Left colon (tissue), 2 donors: ENCODE data around the gene FAM3C. TPM values are rescaled to one million over a fixed set of nuclear protein-coding genes. Genes with fewer than 3 reads are reported as not detected.

ENCODE experiments used
- ATAC-seq: fragments of 200-7000 bp; cut with Tn5 transposase; one replicate; pipeline ENCODE4 v1.9.1; 2020; ENCODE audit warnings: mild to moderate bottlenecking, moderate library complexity
- DNase-seq, 2 donors: peaks; one replicate each; pipeline ENCODE4 v3.0.0-alpha.2; 2020
- intact Hi-C, 2 donors: fragments of 100-400 bp; cut with DNase I in 1 of 2; cut with micrococcal nuclease in 1 of 2; formaldehyde crosslinking; loops; one replicate each; pipeline versions ENCODE4 v1.11.2 to v1.14.0; 2022; cut with DNase I, micrococcal nuclease
- total RNA-seq, 2 donors: library from RNA; stranded (reverse); fragmentation: NEBNext Ultra II Directional; extraction: Animal tissue kit (Norgen Biotek cat#: 25700); gene quantifications; one replicate each; pipeline ENCODE4 v1.2.1, GENCODE V29; 2021
- donor health status: DM: no; HTN: no; CAD: no.
- donor health status: DM: yes; HTN: yes; CAD: no.

Gene FAM3C
- total RNA-seq, 2 donors from 2014 or later: 46.4 to 51.7 TPM

DNA sequence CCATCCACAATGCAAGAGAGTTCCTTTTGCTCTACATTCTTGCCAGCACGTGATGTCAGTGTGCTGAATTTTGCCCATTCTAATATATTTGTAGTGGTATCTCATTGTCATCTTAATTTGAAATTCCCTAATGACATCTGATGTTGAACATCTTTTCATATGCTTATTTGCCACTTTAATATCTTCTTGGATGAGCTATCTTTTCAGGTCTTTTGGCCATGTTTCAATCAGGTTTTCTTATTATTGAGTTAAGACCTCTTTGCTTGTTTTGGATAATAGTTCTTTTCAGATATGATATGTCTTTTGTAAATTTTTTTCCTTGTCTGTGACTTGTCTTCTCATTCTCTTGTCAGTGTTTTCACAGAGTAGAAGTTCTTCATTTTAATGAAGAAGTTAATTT lies 20.4 kb upstream of the FAM3C start:
- no peak for ATAC-seq

DNA sequence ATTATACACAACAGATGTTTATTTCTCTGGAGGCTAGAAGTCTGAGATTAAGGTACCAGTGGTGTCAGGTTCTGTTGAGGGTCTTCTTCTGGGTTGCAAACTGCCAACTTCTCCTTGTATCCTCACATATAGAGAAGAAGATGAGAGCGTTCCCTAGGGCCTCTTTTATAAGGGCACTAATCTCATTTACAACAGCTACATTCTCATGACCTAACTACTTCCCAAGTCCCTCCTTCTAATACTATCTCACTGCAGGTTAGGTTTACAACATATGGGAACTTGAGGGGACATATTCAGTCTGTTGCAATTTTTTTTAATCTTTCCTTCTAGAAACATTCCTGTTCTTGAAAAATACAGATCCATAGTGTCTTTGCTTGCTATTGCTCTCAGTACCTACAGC lies 18.3 kb upstream of the FAM3C start:
- intact Hi-C loops: no loop called here
- ATAC-seq: peak; percentile 87
- DNase-seq: no peak

More for the DNA sequence above, 20.4 kb upstream of the FAM3C start:
- intact Hi-C loops: no loop called here
- DNase-seq: no peak

DNA sequence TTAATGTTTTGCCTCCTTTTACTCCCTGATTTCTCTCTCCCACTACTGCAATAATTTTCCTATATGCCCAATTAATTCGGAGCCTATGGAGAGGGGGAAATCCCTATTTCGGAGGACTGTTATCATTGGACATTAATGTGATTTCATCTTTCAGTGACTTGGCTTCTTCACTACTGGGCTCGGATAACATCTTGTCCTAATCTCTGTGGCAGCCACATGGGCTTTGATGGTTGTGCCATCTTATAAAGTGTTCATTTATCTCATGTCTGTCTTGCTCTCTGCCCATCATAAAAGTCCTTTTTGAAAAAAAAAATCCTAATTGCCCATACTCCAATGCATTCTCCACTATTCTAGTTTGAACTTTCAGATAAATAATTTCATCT lies 15.5 kb upstream of the FAM3C start:
- intact Hi-C loops: no loop called here
- DNase-seq (no peak), ATAC-seq (no peak)

DNA sequence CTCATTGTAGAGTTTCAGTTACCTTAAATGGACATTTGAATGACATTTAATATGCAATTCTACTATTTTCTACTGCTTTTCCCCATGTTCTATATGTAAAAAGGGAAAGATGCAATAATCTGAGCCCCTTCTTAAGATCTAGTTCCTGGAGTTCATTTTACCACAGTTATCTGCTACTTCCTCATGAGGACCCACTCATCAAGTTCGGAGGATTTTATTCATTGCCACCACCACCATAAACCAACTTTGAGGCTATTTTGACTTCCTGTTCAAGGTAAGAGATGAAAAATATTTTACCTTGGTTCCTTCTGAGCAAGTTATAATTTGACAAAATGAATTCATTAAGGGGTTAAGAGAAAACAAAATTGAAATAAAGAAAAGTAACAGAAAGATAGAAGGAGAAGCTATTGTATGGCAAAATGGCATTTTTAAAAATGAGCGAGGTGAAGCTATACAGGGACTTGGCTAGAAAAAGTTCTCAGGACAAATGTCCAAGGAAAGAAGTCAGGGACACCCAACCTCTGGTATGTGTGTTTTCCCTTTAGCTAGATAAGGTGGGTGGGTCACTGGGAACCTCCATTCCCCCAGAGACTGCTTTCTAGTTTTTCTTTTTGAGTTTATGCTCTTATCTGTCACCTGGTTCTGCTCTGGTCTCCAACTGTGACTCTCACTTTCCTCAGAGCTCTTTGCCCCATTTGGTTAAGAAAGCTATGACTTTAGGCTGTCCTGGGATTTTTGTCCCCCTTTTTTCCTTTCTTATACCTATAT lies 14.9 kb upstream of the FAM3C start:
- DNase-seq: no peak
- no peak for ATAC-seq

DNA sequence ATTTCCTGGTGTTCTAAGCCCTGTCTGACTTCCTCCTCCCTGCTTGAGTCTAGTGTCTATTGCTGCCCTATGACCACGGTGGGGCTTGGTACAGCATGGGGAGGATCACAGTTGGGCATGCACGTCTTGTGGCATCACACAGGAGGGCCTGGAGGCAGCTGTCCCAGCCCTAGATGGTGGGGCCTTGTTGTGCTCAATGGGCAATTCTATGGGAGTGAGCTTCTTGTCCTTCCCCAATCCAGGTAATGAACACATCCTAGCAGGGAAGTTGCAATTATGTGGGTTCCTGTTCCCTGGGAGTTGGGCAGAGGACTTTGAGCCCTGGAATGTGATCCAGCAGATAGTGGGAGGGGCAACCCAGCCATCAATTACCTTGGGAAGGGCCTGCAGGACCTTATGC lies 10.8 kb upstream of the FAM3C start:
- ATAC-seq: peak; percentile 97
- intact Hi-C loops: no loop called here
- DNase-seq: peak; percentile 40 to 50

More for the DNA sequence above, 14.9 kb upstream of the FAM3C start:
- intact Hi-C loops: no loop called here

DNA sequence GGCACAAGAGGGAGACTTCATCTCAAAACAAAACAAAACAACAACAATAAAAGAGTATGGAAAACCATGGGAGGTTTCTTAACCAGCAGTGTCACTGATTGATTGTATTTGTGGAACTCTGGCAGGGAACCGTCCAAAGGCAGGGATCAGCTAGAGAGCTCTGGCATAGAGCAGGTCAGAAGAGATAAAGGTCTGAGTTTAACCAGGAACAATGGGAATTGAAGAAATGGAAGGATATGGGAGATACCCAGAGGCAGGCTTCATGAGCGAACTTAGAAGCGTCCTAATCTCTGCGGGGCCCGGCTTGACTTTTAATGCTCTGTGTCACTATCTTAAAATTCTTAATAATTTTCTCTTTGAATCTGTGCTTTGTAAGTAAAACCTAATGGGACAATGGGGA lies 10.4 kb upstream of the FAM3C start:
- ATAC-seq (no peak), DNase-seq (no peak)
- intact Hi-C loops: no loop called here

DNA sequence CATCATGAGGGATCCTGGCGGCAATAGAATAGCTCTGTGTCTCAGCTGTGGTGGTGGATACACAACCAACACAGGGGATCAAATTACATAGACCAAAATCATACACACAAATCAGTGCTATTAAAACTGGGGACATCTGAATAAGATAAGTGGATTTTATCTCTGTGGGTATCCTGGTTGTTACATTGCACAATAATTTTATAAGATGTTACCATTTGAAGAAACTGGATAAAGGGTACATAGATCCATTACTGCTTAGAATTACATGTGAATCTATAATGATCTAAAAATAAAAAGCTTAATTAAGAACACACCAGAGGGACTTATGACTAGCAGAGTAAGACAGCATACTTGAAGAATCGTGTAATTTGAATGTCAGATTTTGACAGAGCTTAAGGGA lies 8.2 kb upstream of the FAM3C start:
- ATAC-seq (no peak), DNase-seq (no peak)
- intact Hi-C loops: no loop called here

DNA sequence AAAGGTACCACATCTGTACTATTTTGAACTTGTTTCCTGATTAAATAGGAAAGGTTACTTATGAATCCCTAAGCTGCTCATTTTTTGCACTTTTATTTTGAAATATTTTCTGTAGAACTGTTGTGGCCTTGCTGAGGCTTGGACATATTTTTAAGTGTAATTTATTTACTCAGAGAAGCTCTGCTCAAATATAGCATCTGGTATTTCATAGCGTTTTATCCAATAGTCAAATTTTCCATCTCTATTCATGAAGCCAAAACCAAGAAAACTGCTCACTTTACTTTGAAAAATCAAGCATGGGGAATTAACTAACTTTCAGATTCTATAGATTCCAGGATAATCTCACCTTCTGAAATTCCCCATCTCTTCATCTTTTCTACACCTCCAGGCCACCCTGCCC lies 6.6 kb upstream of the FAM3C start:
- no peak for ATAC-seq
- intact Hi-C loops: no loop called here
- no peak for DNase-seq

DNA sequence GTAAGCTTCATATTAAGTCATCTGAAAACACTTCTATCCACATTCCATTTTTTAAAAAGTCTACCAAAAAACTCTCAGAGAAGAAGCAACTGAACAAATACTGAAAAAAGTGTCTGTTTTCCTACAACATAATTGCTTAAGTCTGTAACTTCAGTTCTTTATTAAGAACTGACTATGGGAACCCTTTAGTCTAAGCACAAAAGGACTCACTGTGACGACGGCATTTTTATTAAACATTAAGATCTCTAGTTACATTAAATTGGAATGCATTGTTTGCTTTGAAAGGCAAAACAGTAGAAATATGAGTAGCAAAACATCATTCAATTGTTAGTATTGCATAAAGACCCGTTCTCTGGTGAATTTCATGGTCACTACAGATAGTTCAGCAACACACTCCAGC lies 5.8 kb upstream of the FAM3C start:
- ATAC-seq (no peak), DNase-seq (no peak)
- intact Hi-C loops: no loop called here

DNA sequence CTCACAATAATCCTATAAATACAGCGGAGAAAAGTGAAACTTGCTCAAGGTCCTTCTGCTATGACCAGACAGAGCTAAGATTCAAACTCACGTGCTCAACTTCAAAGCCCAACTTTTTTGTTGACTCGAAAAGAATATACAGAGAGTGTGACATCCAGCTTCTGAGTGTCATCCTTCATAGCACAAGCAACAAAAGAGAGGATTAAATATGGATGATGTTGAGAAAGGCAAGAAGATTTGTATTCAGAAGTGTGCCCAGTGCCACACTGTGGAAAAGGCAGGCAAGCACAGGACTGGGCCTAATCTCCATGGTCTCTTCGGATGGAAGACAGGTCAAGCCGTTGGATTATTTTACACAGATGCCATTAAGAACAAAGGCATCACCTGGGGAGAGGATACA lies 2.1 kb upstream of the FAM3C start:
- DNase-seq (no peak), ATAC-seq (no peak)
- intact Hi-C loops: no loop called here

DNA sequence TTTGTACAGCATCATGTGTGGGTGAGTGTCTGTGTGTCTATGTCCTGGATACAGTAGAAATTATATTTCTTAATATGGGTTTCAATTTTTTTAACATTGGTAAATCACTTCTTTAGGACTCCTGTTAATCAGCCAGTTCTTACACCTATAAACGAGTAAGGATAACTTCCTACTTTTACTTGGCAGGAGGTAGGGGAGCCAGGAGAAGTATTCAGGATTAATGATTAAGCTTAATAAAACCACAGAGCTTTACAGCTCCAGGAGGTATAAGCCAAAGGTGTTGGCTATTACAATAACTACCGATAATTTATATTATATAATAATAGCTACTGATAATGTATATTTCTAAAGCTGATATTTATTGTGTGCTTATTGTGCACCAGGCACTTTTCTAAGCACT lies 1.7 kb upstream of the FAM3C start:
- intact Hi-C loops: no loop called here
- peak; percentile 34 for ATAC-seq
- no peak for DNase-seq

DNA sequence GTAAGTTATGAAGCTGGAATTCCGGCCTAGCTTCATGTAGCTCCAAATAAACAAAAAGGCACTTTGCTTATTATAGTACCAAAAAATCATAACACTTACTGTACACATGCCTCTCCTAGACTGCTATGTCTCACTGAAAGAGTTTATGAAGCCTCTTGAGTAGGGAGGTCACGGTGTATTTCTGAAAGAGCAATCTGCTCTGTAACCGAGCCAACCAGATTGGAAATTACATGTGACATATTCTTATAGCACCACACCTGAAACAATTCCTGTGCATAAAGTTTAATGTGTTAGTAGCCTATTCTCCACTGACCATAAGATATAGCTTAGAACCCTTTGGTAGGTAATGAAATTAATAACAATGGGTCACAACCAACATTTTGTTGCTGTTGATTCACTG lies 1.3 kb upstream of the FAM3C start:
- DNase-seq (no peak), ATAC-seq (peak; percentile 64)
- intact Hi-C loops: no loop called here

DNA sequence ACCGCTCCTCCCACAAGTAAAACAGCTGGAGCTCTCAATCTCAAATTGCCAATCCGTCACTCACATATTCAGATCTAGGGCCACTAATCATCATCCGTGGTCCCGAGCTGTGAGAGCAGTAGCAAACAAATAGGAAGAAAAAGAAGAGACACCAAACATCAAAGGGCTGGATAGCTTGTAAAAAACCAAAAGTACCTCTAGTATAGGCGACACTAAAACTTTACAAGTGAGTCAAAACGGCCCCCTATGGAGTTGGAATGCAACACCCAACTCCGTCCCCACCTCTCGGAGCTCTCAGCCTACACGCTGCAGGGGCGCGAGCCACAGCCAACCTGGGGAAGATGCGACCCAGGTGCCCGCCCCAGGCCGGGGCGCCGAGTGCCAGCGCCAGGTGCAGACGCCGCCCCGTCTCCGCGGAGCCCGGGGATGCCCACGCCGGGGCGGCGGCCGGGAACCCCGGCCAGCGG lies 581 bp downstream of the FAM3C start:
- peak; percentile 40 for ATAC-seq
- peak; percentile 39 to 50 for DNase-seq
- intact Hi-C loops: no loop called here

DNA sequence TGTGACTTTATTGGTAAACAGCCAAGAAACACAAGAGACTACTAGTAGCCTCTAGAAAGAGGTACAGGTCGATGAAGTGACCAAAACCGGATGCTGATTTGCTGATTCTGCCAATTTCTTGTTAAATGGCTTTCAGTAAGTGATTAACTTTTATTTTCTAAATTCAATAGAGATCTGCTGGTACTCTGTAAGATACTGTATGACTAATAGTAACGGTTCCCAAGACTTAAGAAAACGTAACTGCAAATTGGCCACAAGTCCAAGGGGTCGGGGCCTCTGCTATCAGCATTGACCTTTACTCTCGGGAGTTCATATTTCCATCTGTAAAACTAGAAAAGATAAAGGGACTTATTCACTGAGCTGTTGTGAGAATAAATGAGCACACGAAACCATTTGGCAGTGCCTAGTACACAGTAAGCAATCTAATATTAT lies 1.4 kb downstream of the FAM3C start:
- ATAC-seq (no peak), DNase-seq (no peak)
- intact Hi-C loops: no loop called here

DNA sequence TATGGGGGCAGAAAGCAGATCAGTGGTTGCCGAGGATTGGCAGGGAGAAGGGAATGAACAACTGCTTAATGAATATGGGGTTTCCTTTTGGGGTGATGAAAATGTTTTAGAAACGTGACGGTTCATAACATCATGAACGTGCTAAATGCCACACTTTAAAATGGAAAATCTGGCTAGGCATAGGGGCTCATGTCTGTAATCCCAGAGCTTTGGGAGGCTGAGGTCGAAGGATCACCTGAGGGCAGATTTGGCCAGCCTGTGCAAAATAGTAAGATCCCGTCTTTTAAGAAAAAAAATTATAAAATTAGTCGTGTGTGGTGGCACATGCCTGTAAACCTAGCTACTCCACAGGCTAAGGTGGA lies 3.1 kb downstream of the FAM3C start:
- ATAC-seq (no peak), DNase-seq (no peak)
- intact Hi-C loops: no loop called here

DNA sequence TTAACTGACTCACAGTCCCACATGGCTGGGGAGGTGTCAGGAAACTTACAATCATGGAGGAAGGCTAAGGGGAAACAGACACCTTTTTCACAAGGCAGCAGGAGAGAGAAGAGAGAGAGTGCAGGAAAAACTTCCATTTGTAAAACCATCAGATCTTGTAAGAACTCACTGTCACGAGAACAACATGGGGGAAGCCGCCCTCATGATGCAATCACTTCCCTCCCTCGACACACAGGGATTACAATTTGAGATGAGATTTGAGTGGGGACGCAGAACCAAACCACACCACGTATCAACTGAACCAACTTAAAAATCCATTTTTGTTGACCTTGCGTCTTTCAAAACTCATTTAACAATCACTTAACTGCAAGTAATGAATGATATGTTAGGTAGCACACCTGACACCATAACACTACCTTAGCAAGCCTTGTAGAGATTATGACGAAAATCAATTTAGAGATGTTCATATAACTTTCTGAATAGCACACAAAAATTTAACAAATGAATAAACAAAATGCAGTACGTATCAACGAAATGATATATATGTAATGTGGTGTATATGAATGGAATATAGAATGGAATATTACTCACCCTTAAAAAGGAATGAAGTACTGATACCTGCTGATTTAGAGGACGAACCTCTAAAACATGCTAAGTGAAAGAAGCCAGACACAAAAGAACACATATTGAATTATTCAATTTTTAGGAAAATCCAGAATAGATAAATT lies 3.7 kb downstream of the FAM3C start:
- DNase-seq (no peak), ATAC-seq (no peak)
- intact Hi-C loops: no loop called here

DNA sequence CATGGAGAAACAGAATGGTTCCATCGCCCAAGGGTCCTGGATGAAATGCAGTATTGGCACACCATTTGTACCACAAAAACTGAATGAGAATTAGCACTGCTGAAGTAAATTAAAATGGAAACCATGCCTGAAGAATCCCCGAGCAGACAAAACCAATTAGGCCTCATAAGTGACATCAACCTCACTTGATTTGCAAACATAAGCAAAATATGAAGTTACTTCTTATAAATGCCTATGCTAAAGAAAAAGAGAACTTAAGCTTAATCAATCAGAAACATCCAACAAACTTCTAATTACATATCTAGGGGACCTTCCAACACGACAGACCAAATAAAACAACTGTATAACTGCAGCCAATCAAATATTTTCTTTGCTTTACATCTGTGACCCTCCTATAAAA lies 4.4 kb downstream of the FAM3C start:
- intact Hi-C loops: no loop called here
- no peak for ATAC-seq
- DNase-seq: no peak

DNA sequence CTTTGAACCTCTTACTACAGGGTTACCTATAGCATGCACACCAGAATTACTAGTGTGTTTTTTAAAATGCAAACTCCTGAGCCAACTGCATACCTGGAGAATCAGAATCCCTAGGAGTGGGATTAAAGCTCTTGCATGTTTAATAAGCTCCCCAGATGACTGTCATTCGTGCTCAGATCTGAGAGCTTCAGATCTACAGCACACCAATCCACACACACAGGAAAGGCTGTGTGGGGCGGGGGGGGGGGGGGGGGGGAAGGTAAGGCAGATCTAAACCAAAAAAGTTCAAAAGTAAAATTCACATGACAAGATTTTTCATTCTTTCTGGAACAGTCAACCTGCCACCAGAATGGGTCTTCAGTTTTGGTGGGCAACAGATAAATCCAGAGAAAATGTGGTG lies 5.5 kb downstream of the FAM3C start:
- DNase-seq (no peak), ATAC-seq (no peak)
- intact Hi-C loops: no loop called here

DNA sequence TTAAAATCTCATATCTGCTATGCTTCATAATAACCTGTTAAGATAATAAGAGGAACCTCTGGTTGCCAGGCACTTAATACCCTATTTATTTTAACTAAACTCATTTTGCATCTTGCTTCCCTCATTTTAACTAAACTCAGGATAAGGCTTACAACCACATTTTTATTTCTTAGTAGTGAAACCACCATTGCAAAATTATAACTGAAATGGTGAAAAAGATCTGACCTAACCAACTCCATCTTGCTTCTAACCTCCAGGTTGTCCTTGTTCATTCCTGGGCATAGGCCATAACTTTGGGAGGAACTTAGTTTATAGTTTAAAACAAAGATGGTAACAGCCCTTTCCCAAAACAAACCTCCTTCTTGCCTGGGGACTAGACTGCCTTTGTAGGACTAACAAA lies 6.0 kb downstream of the FAM3C start:
- DNase-seq: no peak
- intact Hi-C loops: no loop called here
- no peak for ATAC-seq

DNA sequence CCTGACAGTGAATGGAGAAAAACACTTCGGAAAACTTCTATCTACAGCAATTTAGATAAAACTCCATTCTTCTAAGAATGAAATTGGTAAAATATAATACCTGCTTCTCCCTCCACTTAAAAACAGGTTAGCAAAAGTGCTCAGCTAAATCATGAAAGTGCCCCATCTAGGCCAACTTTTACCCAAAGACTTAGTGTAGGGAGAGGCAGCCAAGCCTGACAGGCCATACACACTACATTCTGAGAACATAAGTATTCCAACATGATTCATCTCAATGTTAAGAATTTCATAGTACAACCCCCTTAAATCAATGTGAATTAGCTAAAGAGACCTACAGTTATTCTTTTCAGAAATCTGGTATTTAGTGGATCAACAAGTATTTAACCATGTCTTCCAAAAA lies 7.2 kb downstream of the FAM3C start:
- DNase-seq (no peak), ATAC-seq (no peak)
- intact Hi-C loops: no loop called here

DNA sequence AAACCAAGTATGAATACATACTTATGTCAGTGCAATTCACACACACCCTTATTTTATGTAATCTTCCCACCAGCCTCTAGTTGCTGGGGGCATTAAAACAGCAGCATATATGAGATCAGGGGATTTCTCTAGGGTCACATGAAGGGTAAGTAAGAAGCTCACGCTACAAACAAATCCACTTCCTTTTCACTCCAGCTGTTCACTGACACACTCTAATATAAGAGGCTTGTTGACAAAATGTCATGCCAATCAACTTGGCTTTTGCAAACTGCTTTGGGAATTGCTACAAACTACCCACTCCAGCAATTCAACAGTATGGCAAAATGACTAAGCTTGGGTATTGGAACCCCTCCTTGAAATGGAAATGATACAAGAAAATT lies 10.3 kb downstream of the FAM3C start:
- ATAC-seq (peak; percentile 66), DNase-seq (no peak)
- intact Hi-C loops: no loop called here
